SJSA1 (cell line): ENCODE measurements around the gene WNT3A. TPM values are rescaled to one million over a fixed set of nuclear protein-coding genes. Genes with fewer than 3 reads are reported as not detected.
A peak's percentile ranks its signal among the peaks of the same experiment; 100 is the strongest.

Experiments used
- DNase-seq, 2 experiments: peaks; one replicate each; pipeline ENCODE4 v3.0.0-alpha.2; 2015 to 2020; ENCODE audit warnings: low spot score in 2 of 2, low read depth in 1 of 2
- H3K27ac ChIP-seq: fragments of 250-450 bp; sonication (Bioruptor Pico); 2 replicates; pipeline ENCODE4 v1.5.1; 2020; ENCODE audit warnings: mild to moderate bottlenecking, moderate library complexity
- H3K27me3 ChIP-seq: fragments of 250-450 bp; sonication (Bioruptor Pico); replicated peaks from 2 replicates; pipeline ENCODE4 v1.5.1; 2020; ENCODE audit warnings: mild to moderate bottlenecking, moderate library complexity
- H3K36me3 ChIP-seq: fragments of 250-450 bp; sonication (Bioruptor Pico); 2 replicates; pipeline ENCODE4 v1.5.1; 2020; ENCODE audit warnings: mild to moderate bottlenecking
- H3K4me1 ChIP-seq: fragments of 250-450 bp; sonication (Bioruptor Pico); replicated peaks from 2 replicates; pipeline ENCODE4 v1.6.1; 2021; ENCODE audit warnings: mild to moderate bottlenecking
- H3K4me3 ChIP-seq: fragments of 250-450 bp; sonication (Bioruptor Pico); 2 replicates; pipeline ENCODE4 v1.5.1; 2020; ENCODE audit warnings: mild to moderate bottlenecking
- H3K9me3 ChIP-seq: fragments of 250-450 bp; sonication (Bioruptor Pico); replicated peaks from 2 replicates; pipeline ENCODE4 v1.5.1; 2020; ENCODE audit warnings: mild to moderate bottlenecking
- total RNA-seq: library from RNA; depleted of rRNA; stranded (reverse); fragments of >200 nt; shearing (Covaris generic); gene quantifications from 2 replicates; pipeline ENCODE4 v1.2.3, GENCODE V29; 2014; rRNA removed

The WNT3A gene
- total RNA-seq, 1 experiment from 2014 or later, result not detected

DNA sequence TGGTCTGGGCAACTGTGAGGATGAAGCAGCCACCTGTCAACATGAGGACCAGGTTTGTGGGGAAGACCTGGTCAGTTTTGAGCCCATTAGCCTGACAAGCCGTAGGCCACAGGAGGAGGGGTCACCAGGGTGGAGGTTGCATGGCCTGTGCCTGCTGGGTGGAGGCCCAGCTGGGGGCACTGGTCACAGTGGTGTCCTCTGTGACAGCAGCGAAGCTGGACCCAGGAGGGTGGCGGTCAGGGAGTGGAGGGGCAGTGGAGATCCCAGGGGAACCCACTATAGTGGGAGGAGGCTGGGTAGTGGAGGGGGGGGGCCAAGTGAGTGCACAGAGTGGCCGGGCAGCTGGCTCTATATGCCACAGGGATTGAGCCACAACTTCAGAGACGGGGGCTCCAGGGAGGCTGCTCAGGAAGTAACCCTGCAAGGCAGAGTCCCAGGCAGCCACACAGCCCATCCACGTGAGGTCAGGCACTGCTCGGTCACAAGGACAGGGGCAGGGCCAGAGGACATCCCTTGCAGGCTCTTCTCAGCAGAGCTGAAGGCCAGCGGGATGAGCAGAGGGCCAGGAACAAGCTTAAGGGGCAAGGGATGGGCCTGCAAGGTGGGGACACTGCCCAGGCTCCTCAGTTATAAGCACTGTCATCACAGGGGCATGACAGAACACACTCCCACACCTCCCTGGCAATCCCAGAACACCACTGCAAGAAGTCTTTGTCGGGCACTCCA, 98.6 kb downstream of the WNT3A start:
- DNase-seq, result peak in 1 of 2 experiments; percentile 22
- no peaks in the 10 kb centered on the region for H3K27me3 ChIP-seq
- H3K4me3 ChIP-seq, result no peak overlapping the region
- peaks cover 32% of the 10 kb centered on the region for H3K4me1 ChIP-seq
- no peaks in the 10 kb centered on the region for H3K9me3 ChIP-seq
- no peak overlapping the region for H3K27ac ChIP-seq
- peaks cover 36% of the 10 kb centered on the region for H3K36me3 ChIP-seq

DNA sequence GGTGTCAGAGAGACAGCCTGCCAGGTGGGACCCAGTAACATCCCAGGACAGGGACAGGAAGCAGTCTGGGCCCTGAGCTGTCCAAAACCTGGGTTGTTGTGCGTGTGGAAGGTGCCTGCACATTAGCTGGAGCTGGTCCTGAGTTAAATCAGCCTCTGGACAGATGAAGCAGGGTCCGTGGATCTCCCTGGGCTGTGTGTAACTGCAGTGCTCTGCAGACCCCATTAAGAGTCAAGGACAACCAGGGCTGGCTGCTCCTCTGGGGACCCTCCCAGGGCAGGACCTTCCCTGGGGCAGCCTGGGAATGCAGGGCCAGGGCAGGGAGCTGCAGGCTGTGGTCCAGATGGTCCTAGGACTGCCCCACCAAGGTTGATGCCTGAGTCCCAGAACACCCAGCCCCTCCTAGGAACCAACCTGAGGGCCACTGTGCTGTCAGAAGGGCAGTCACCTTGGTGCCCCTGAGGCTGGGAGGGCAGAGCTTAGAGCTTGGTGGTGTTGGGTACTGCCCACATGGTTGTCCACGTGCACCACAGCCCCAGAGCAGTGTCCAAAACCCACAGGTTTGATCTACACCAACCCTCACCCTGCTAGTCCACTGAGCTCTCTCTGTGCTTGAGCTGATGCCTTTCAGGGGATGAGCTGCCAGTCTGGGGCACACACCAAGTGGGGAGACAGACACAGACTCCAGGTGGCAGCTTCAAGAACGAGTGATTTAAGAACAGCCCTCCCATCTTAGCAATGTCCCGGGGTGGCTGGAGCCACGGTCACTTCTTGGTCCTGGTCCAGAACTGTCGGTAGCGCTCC, 99.4 kb downstream of the WNT3A start:
- Histone ChIP-seq H3K27me3 (no peaks in the 10 kb centered on the region), H3K27ac (no peak overlapping the region), H3K4me3 (no peak overlapping the region)

GRCh38 chr1:228106800-228107054, 99.9 kb downstream of the WNT3A start:
- H3K9me3 ChIP-seq, result no peaks in the 10 kb centered on the region
- H3K27me3 ChIP-seq, result no peaks in the 10 kb centered on the region
- peaks cover 23% of the 10 kb centered on the region for H3K36me3 ChIP-seq
- peaks cover 27% of the 10 kb centered on the region for H3K4me1 ChIP-seq
- no peak for DNase-seq
- no peak overlapping the region for H3K4me3 ChIP-seq
- no peak overlapping the region for H3K27ac ChIP-seq

More for the DNA sequence above, 99.4 kb downstream of the WNT3A start:
- no peaks in the 10 kb centered on the region for H3K9me3 ChIP-seq
- no peak for DNase-seq
- H3K4me1 ChIP-seq, result peaks cover 32% of the 10 kb centered on the region
- peaks cover 28% of the 10 kb centered on the region for H3K36me3 ChIP-seq

- Histone ChIP-seq H3K36me3 (peaks cover 21% of the 10 kb centered on the region), H3K9me3 (no peaks in the 10 kb centered on the region), H3K4me1 (peaks cover 20% of the 10 kb centered on the region), H3K27ac (no peak overlapping the region), H3K27me3 (no peaks in the 10 kb centered on the region), H3K4me3 (no peak overlapping the region)
- DNase-seq, result no peak
These were observed 100.8 kb downstream of the WNT3A start for GRCh38 chr1:228107636-228108035.

GRCh38 chr1:228108055-228108690, 101.4 kb downstream of the WNT3A start:
- H3K36me3 ChIP-seq, result peaks cover 21% of the 10 kb centered on the region
- H3K4me3 ChIP-seq, result peak overlapping the region; percentile 72
- peaks cover 20% of the 10 kb centered on the region for H3K4me1 ChIP-seq
- no peaks in the 10 kb centered on the region for H3K27me3 ChIP-seq
- no peaks in the 10 kb centered on the region for H3K9me3 ChIP-seq
- DNase-seq, result no peak
- H3K27ac ChIP-seq, result no peak overlapping the region

GRCh38 chr1:228108742-228109072, 101.9 kb downstream of the WNT3A start:
- Histone ChIP-seq H3K27ac (peak overlapping the region; percentile 38; the same call in 1 of the 2 replicates), H3K9me3 (no peaks in the 10 kb centered on the region), H3K4me3 (peak overlapping the region; percentile 72), H3K4me1 (peaks cover 17% of the 10 kb centered on the region), H3K27me3 (no peaks in the 10 kb centered on the region), H3K36me3 (peaks cover 21% of the 10 kb centered on the region)
- no peak for DNase-seq

DNA sequence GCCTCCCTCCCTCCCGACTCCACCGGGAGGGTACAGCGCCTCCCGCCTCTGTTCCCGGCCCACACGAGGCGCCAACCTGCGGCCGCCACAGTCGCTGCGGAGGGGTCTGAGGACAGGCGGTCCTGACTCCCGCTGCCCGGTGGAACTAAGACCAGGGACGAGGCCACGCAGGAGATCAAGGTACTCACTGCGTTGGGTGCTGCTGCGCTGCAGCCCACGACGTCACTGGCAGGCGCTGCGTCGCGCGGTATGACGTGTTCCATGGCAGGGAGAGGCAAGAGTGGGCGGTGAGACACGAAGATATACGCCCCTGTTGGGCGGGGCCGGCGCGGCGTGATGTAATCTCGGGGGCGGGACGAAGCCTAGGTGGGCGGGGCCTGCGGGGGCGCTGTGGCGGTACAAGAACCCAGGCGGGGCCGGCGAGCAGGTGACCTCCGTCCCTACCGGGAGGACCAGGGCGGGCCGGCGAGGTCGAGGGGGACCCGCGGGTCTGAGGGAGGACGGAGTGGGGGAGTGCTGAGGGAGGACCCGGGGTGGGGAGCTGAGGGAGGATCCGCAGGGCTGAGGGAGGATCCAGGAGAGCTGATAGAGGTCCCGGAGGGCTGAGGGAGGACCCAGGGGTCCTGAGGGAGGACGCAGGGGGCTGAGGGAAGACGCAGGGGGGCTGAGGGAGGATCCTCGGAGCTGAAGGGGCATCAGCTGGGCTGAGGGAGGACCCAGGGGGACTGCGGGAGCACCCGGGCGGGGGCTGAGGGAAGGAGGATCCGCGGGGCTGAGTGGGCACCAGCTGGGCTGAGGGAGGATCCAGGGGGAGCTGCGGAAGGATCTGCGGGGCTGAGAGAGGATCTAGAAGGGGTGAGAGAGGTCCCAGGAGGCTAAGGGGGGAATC, 102.5 kb downstream of the WNT3A start, which contains the start of gene MRPL55:
Gene MRPL55 (minus strand): TSS at position 227 of the 889 bp plus-strand sequence. CDS start 1,039 bp downstream, outside the sequence.
- H3K36me3 ChIP-seq, result peaks cover 21% of the 10 kb centered on the region
- H3K27ac ChIP-seq, result peak within 1 kb of the TSS; percentile 50
- DNase-seq, result peak; percentile 84 to 96
- H3K27me3 ChIP-seq, result no peaks in the 10 kb centered on the region
- H3K4me3 ChIP-seq, result peak within 1 kb of the TSS; percentile 72
- no peaks in the 10 kb centered on the region for H3K9me3 ChIP-seq
- H3K4me1 ChIP-seq, result peaks cover 11% of the 10 kb centered on the region

GRCh38 chr1:228109962-228110488, 103.2 kb downstream of the WNT3A start:
- DNase-seq, result no peak

GRCh38 chr1:228110556-228110955, 103.8 kb downstream of the WNT3A start:
- Histone ChIP-seq H3K36me3 (peaks cover 21% of the 10 kb centered on the region), H3K27ac (no peak overlapping the region), H3K4me1 (peaks cover 11% of the 10 kb centered on the region), H3K4me3 (peak overlapping the region; percentile 72; the same call in 1 of the 2 replicates), H3K9me3 (no peaks in the 10 kb centered on the region), H3K27me3 (no peaks in the 10 kb centered on the region)
- DNase-seq, result no peak

More at GRCh38 chr1:228109962-228110488, 103.2 kb downstream of the WNT3A start:
- Histone ChIP-seq H3K4me3 (peak overlapping the region; percentile 72), H3K4me1 (peaks cover 11% of the 10 kb centered on the region), H3K27me3 (no peaks in the 10 kb centered on the region), H3K9me3 (no peaks in the 10 kb centered on the region), H3K27ac (peak overlapping the region; percentile 50), H3K36me3 (peaks cover 21% of the 10 kb centered on the region)

Other genes with a start within 250 kb of the WNT3A start
- not detected in 2 replicates for gene PRSS38, start 191.3 kb upstream of the WNT3A start, total RNA-seq
- gene WNT9A, start 59.1 kb upstream of the WNT3A start, total RNA-seq, result 1.6 and 3.7 TPM in 2 replicates
- gene ARF1, start 75.7 kb downstream of the WNT3A start, total RNA-seq, result 161 and 212 TPM in 2 replicates
- 18.7 and 49.2 TPM in 2 replicates for gene C1orf35, start 96.3 kb downstream of the WNT3A start, total RNA-seq
- 93.4 and 101 TPM in 2 replicates for gene MRPL55, start 102.3 kb downstream of the WNT3A start, total RNA-seq
- gene GUK1, start 133.3 kb downstream of the WNT3A start, total RNA-seq, result 307 and 334 TPM in 2 replicates
- 2.0 and 2.3 TPM in 2 replicates for gene GJC2, start 142.9 kb downstream of the WNT3A start, total RNA-seq
- 2.3 and 4.3 TPM in 2 replicates for gene IBA57, start 158.8 kb downstream of the WNT3A start, total RNA-seq
- gene OBSCN, start 201.0 kb downstream of the WNT3A start, total RNA-seq, result 0.06 and 0.87 TPM in 2 replicates